Left renal cortex interstitium (tissue), 4 donors: ENCODE measurements around the gene CD99L2. TPM values are rescaled to one million over a fixed set of nuclear protein-coding genes. Genes with fewer than 3 reads are reported as not detected.
A peak's percentile ranks its signal among the peaks of the same experiment; 100 is the strongest.

Experiments used
- DNase-seq, 4 donors: peaks; one replicate each; pipeline ENCODE4 v3.0.0-alpha.2; 2013; ENCODE audit warnings: low read depth in 4 of 4, low spot score in 2 of 4, missing footprints in 1 of 4
- polyA plus RNA-seq, 4 donors: library from polyadenylated mRNA; unstranded; fragments of 120-200 nt; gene quantifications; one replicate each; pipeline ENCODE4 v1.2.1, GENCODE V29; 2013; ENCODE audit not compliant: insufficient read length in 4 of 4

The CD99L2 gene
- 10 to 100 TPM; 39.1 to 48.2 (median 43.6) TPM for polyA plus RNA-seq

GRCh38 chrX:150898343-150899190 lies at the start of gene CD99L2:
CD99L2 (minus strand) TSS chrX:150898668; CDS start chrX:150898588, 80 bp downstream.
- DNase-seq, result peak; percentile 53 to 79 (median 67)

GRCh38 chrX:150944233-150944632 lies 45.8 kb upstream of the CD99L2 start:
- no peak for DNase-seq

GRCh38 chrX:150942942-150943594 lies 44.6 kb upstream of the CD99L2 start:
- DNase-seq, result no peak

GRCh38 chrX:150941580-150941979 lies 43.1 kb upstream of the CD99L2 start:
- DNase-seq, result no peak

GRCh38 chrX:150940844-150941495 lies 42.5 kb upstream of the CD99L2 start:
- DNase-seq, result no peak

- no peak for DNase-seq
Observed at GRCh38 chrX:150936556-150936955, 38.1 kb upstream of the CD99L2 start.

GRCh38 chrX:150935467-150935866 lies 37.0 kb upstream of the CD99L2 start:
- no peak for DNase-seq

- DNase-seq, result no peak
Observed at GRCh38 chrX:150934453-150934852, 36.0 kb upstream of the CD99L2 start.

- no peak for DNase-seq
Observed at GRCh38 chrX:150933945-150934350, 35.5 kb upstream of the CD99L2 start.

GRCh38 chrX:150929058-150929457 lies 30.6 kb upstream of the CD99L2 start:
- DNase-seq, result no peak

- DNase-seq, result no peak
Observed at GRCh38 chrX:150926791-150927190, 28.3 kb upstream of the CD99L2 start.

- DNase-seq, result no peak
Observed at GRCh38 chrX:150926304-150926703, 27.8 kb upstream of the CD99L2 start.

GRCh38 chrX:150919401-150919800 lies 20.9 kb upstream of the CD99L2 start:
- DNase-seq, result no peak

- no peak for DNase-seq
Observed at GRCh38 chrX:150913511-150913910, 15.0 kb upstream of the CD99L2 start.

- no peak for DNase-seq
Observed at GRCh38 chrX:150907474-150907873, 9.0 kb upstream of the CD99L2 start.

GRCh38 chrX:150906694-150907093 lies 8.2 kb upstream of the CD99L2 start:
- DNase-seq, result no peak

GRCh38 chrX:150905293-150905692 lies 6.8 kb upstream of the CD99L2 start:
- no peak for DNase-seq

GRCh38 chrX:150903110-150903508 lies 4.6 kb upstream of the CD99L2 start:
- DNase-seq, result no peak

- no peak for DNase-seq
Observed at GRCh38 chrX:150902434-150903109, 4.1 kb upstream of the CD99L2 start.

- DNase-seq, result peak in 2 of 4 donors; percentile 6 to 12
Observed at GRCh38 chrX:150899191-150899757, 806 bp upstream of the CD99L2 start.
